Mesenchymal stem cell (in vitro differentiated cells and primary cell): Measurements from ENCODE around the gene NEXN.

Experiments
- DNase-seq: peaks from one replicate; pipeline ENCODE4 v3.0.0-alpha.2; 2013
- H2AFZ ChIP-seq: one replicate; pipeline ENCODE4 v1.6.1; 2013; ENCODE audit warnings: low read depth, mild to moderate bottlenecking, control low read depth, inconsistent platforms, low read length, moderate library complexity
- H2AK5ac ChIP-seq: 2 replicates; pipeline ENCODE4 v1.6.1; 2013; ENCODE audit warnings: low read length, moderate library complexity, mild to moderate bottlenecking, inconsistent platforms; ENCODE audit not compliant: severe bottlenecking
- H2BK120ac ChIP-seq: one replicate; pipeline ENCODE4 v1.6.1; 2013; ENCODE audit warnings: low read depth, mild to moderate bottlenecking, inconsistent platforms, low read length, moderate library complexity
- H2BK12ac ChIP-seq, 2 experiments: one replicate each; pipeline ENCODE4 v1.6.1; 2013; ENCODE audit warnings: inconsistent platforms in 2 of 2, low read length in 2 of 2, mild to moderate bottlenecking in 2 of 2, moderate library complexity in 2 of 2, control low read depth in 1 of 2
- H2BK15ac ChIP-seq: one replicate; pipeline ENCODE4 v1.6.1; 2013; ENCODE audit warnings: mild to moderate bottlenecking, low read depth, inconsistent platforms; ENCODE audit not compliant: poor library complexity, severe bottlenecking
- H2BK5ac ChIP-seq: 2 replicates; pipeline ENCODE4 v1.6.1; 2013; ENCODE audit warnings: low read depth, mild to moderate bottlenecking, low read length, control low read depth, inconsistent platforms; ENCODE audit not compliant: poor library complexity, severe bottlenecking
- H3K14ac ChIP-seq, 2 experiments: one replicate each; pipeline ENCODE4 v1.6.1; 2013; ENCODE audit warnings: inconsistent platforms in 2 of 2, low read length in 2 of 2, control low read depth in 1 of 2, mild to moderate bottlenecking in 1 of 2, moderate library complexity in 1 of 2
- H3K18ac ChIP-seq, 2 experiments: one replicate each; pipeline ENCODE4 v1.6.1; 2013; ENCODE audit warnings: inconsistent platforms in 2 of 2, low read length in 2 of 2, control low read depth in 1 of 2, low read depth in 1 of 2, mild to moderate bottlenecking in 1 of 2
- H3K23ac ChIP-seq, 2 experiments: one replicate each; pipeline ENCODE4 v1.6.1; 2013; ENCODE audit warnings: inconsistent platforms in 2 of 2, low read length in 2 of 2, mild to moderate bottlenecking in 2 of 2, moderate library complexity in 2 of 2, control low read depth in 1 of 2
- H3K27ac ChIP-seq: 2 replicates; pipeline ENCODE4 v1.5.1; 2013; ENCODE audit warnings: mild to moderate bottlenecking, moderate library complexity, low read length, control low read depth, inconsistent platforms; ENCODE audit not compliant: poor library complexity, severe bottlenecking
- H3K27me3 ChIP-seq, 2 experiments: 2 replicates each; pipeline versions ENCODE4 v1.6.1 to v1.7.0; 2013; ENCODE audit warnings: low read length in 2 of 2, mild to moderate bottlenecking in 2 of 2, moderate library complexity in 2 of 2, control low read depth in 1 of 2, inconsistent platforms in 1 of 2; ENCODE audit not compliant: control insufficient read depth in 1 of 2, insufficient read depth in 1 of 2
- H3K36me3 ChIP-seq, 2 experiments: 2 replicates each; pipeline versions ENCODE4 v1.6.1 to v1.7.0; 2013; ENCODE audit warnings: low read length in 2 of 2, control low read depth in 1 of 2, inconsistent platforms in 1 of 2, low read depth in 1 of 2, mild to moderate bottlenecking in 1 of 2; ENCODE audit not compliant: insufficient read depth in 2 of 2, control insufficient read depth in 1 of 2
- H3K4ac ChIP-seq, 2 experiments: one replicate each; pipeline ENCODE4 v1.6.1; 2013; ENCODE audit warnings: inconsistent platforms in 2 of 2, low read length in 2 of 2, mild to moderate bottlenecking in 2 of 2, moderate library complexity in 2 of 2, control low read depth in 1 of 2, low read depth in 1 of 2
- H3K4me1 ChIP-seq: 2 replicates; pipeline ENCODE4 v1.6.1; 2013; ENCODE audit warnings: low read depth, low read length, control low read depth; ENCODE audit not compliant: control insufficient read depth, insufficient read depth
- H3K4me2 ChIP-seq: 2 replicates; pipeline ENCODE4 v1.6.1; 2013; ENCODE audit warnings: low read length, mild to moderate bottlenecking, inconsistent platforms; ENCODE audit not compliant: poor library complexity, severe bottlenecking
- H3K4me3 ChIP-seq, 2 experiments: 2 replicates each; pipeline versions ENCODE4 v1.5.1 to v1.7.0; 2013; ENCODE audit warnings: low read length in 2 of 2, mild to moderate bottlenecking in 2 of 2, control low read depth in 1 of 2, low read depth in 1 of 2; ENCODE audit not compliant: insufficient read depth in 1 of 2
- H3K79me1 ChIP-seq: replicated peaks from 2 replicates; pipeline ENCODE4 v1.6.1; 2013; ENCODE audit warnings: mild to moderate bottlenecking, control low read depth, low read length, inconsistent platforms; ENCODE audit not compliant: poor library complexity, severe bottlenecking
- H3K9ac ChIP-seq: 2 replicates; pipeline ENCODE4 v1.7.0; 2013; ENCODE audit warnings: mild to moderate bottlenecking, low read length, moderate library complexity
- H3K9me3 ChIP-seq: 2 replicates; pipeline ENCODE4 v1.7.0; 2013; ENCODE audit warnings: mild to moderate bottlenecking, low read length; ENCODE audit not compliant: control insufficient read depth
- H4K8ac ChIP-seq: one replicate; pipeline ENCODE4 v1.6.1; 2013; ENCODE audit warnings: inconsistent platforms, mild to moderate bottlenecking, low read length, moderate library complexity
- H4K91ac ChIP-seq: one replicate; pipeline ENCODE4 v1.6.1; 2013; ENCODE audit warnings: mild to moderate bottlenecking, low read length, inconsistent platforms
- WGBS: methylation state at CpG from one replicate; pipeline ENCODE4 v1.1.7; 2013; ENCODE audit warnings: mixed read lengths; 5-methylcytosine and 5-hydroxymethylcytosine counted together

The NEXN gene

DNA sequence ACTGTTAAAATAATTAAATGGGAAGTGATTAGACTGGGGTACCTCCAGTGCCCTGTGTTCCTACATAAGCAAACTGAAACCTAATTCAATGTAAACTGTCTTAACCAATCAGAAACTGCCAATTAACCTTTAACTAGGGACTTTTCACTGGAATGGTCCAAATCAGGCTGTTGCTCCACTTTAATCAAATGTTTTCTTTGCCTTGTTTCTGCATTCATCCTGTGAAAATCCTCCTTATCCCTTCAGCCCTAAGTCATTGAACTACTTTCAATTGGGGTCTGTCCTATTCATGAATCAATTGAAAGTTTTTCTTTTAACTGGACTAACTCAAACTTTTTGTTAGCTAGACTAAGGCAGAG, 95.6 kb downstream of the NEXN start:
- Histone ChIP-seq H3K14ac (no peak overlapping the region), H3K9me3 (no peaks in the 10 kb centered on the region), H3K4me2 (no peak overlapping the region), H2BK12ac (no peak overlapping the region), H3K27ac (peak overlapping the region; percentile 77), H3K18ac (no peak overlapping the region), H2BK120ac (no peak overlapping the region), H3K9ac (no peak overlapping the region), H4K8ac (no peak overlapping the region), H3K4ac (no peak overlapping the region), H3K4me1 (no peaks in the 10 kb centered on the region), H3K27me3 (no peaks in the 10 kb centered on the region), H2AK5ac (no peak overlapping the region), H3K79me1 (no peaks in the 10 kb centered on the region), H2AFZ (no peak overlapping the region), H2BK5ac (no peak overlapping the region), H4K91ac (no peak overlapping the region), H3K36me3 (peaks cover 3 to 25% of the 10 kb centered on the region in 2 experiments), H2BK15ac (no peak overlapping the region), H3K4me3 (no peak overlapping the region), H3K23ac (no peak overlapping the region)
- no peak for DNase-seq

DNA sequence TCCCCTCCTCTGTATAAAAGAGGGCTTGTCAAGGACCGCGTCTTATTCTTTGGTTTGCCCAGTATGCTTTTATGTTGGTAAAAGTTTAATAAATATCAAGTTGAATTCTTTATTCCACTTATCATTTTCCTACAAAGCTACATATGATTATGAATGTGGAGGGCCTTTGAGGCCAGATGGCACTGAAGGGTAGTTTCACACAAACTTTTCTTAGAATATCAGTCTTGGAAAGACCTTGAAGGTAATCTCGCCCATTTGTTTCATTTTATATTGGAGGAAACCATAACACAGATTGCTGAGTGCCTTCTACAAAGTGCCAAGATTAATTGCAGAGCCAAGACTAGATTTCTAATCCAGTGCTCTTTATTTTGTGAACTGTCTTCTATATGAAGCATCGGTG, 96.2 kb downstream of the NEXN start:
- Histone ChIP-seq H3K14ac (no peak overlapping the region), H3K27ac (no peak overlapping the region), H3K79me1 (no peaks in the 10 kb centered on the region), H3K23ac (no peak overlapping the region), H3K9ac (peak overlapping the region; percentile 18), H4K91ac (no peak overlapping the region), H2AK5ac (no peak overlapping the region), H4K8ac (no peak overlapping the region), H2BK5ac (no peak overlapping the region), H3K36me3 (peaks cover 3 to 26% of the 10 kb centered on the region in 2 experiments), H3K9me3 (no peaks in the 10 kb centered on the region), H3K4me1 (no peaks in the 10 kb centered on the region), H3K18ac (no peak overlapping the region), H3K4me3 (no peak overlapping the region), H3K4me2 (no peak overlapping the region), H2BK12ac (no peak overlapping the region), H3K27me3 (no peaks in the 10 kb centered on the region), H3K4ac (no peak overlapping the region), H2BK120ac (no peak overlapping the region), H2BK15ac (no peak overlapping the region), H2AFZ (no peak overlapping the region)
- WGBS = 100% methylated on average over 1 of the region's 4 CpGs
- DNase-seq = no peak

DNA sequence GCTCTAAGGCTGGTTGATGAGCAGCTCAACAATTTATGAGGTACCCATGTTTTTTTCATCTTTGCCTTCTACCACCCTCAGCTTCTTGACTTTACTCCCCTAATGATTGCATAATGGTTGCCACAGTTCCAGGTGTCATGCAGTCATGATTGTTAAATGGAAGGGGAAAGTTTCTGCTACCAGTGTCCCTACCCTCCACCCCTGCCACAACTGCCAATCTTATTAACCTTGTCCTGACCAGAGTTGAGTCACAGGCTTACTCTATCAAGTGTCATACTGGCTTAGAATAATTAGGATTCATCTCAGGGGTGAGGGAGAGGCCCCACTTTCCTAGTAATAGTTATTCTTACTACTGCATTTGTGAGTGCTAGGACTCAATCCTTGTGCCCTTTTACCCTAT, 98.4 kb downstream of the NEXN start:
- Histone ChIP-seq H3K23ac (no peak overlapping the region), H3K9ac (no peak overlapping the region), H3K27ac (no peak overlapping the region), H2BK5ac (no peak overlapping the region), H3K9me3 (no peaks in the 10 kb centered on the region), H2AFZ (no peak overlapping the region), H2BK12ac (no peak overlapping the region), H3K36me3 (peaks cover 3 to 38% of the 10 kb centered on the region in 2 experiments), H3K14ac (no peak overlapping the region), H2BK120ac (no peak overlapping the region), H3K27me3 (no peaks in the 10 kb centered on the region), H4K91ac (no peak overlapping the region), H3K4ac (no peak overlapping the region), H2AK5ac (no peak overlapping the region), H3K4me3 (no peak overlapping the region), H2BK15ac (no peak overlapping the region), H4K8ac (no peak overlapping the region), H3K79me1 (peaks cover 8% of the 10 kb centered on the region), H3K4me2 (no peak overlapping the region), H3K4me1 (peaks cover 2% of the 10 kb centered on the region), H3K18ac (no peak overlapping the region)
- no peak for DNase-seq

DNA sequence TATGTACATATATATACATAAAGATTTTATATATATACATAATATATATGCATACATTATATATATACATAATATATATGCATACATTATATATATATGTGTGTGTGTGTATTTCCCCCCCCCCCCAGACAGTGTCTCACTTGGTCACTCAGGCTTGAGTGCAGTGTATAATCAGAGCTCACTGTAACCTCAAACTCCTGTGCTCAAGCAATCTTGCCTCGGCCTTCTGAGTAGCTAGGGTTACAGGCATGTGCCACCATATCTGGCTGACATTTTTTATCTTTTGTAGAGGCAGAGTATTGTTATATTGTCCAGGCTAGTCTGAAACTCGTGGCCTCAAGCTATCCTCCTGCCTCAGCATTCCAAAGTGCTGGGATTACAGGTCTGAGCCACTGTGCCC, 99.5 kb downstream of the NEXN start:
- no peak overlapping the region for H3K9ac ChIP-seq
- no peak overlapping the region for H3K23ac ChIP-seq
- H3K36me3 ChIP-seq = peaks cover 0 to 32% of the 10 kb centered on the region in 2 experiments
- no peak overlapping the region for H3K4ac ChIP-seq
- no peak overlapping the region for H2BK5ac ChIP-seq
- H3K4me2 ChIP-seq = no peak overlapping the region
- no peak overlapping the region for H3K4me3 ChIP-seq
- peaks cover 11% of the 10 kb centered on the region for H3K79me1 ChIP-seq
- H4K91ac ChIP-seq = no peak overlapping the region
- H2BK12ac ChIP-seq = no peak overlapping the region
- H3K4me1 ChIP-seq = peaks cover 2% of the 10 kb centered on the region
- H3K27ac ChIP-seq = no peak overlapping the region
- DNase-seq = no peak
- WGBS = 93% methylated on average over 2 of the region's 2 CpGs
- H2BK120ac ChIP-seq = no peak overlapping the region
- H3K18ac ChIP-seq = no peak overlapping the region
- no peaks in the 10 kb centered on the region for H3K27me3 ChIP-seq
- no peaks in the 10 kb centered on the region for H3K9me3 ChIP-seq
- no peak overlapping the region for H2AK5ac ChIP-seq
- H2AFZ ChIP-seq = no peak overlapping the region
- no peak overlapping the region for H4K8ac ChIP-seq
- H2BK15ac ChIP-seq = no peak overlapping the region
- no peak overlapping the region for H3K14ac ChIP-seq
